Testis (tissue), 3 donors: ENCODE measurements around the gene ANO6. TPM values are rescaled to one million over a fixed set of nuclear protein-coding genes. Genes with fewer than 3 reads are reported as not detected.
A peak's percentile ranks its signal among the peaks of the same experiment; 100 is the strongest.

Experiments used
- DNase-seq: peaks from one replicate; pipeline ENCODE4 v3.0.0-alpha.2; 2019
- H3K27ac ChIP-seq, 2 donors: fragments of 200-600 bp; sonication (generic); one replicate each; pipeline ENCODE4 v1.5.1; 2019
- H3K27me3 ChIP-seq: fragments of 200-600 bp; sonication (generic); one replicate; pipeline ENCODE4 v1.5.1; 2019
- H3K36me3 ChIP-seq: fragments of 200-600 bp; sonication (generic); one replicate; pipeline ENCODE4 v1.5.1; 2017; ENCODE audit warnings: low read depth; ENCODE audit errors: missing control alignments
- H3K4me1 ChIP-seq: fragments of 200-600 bp; sonication (generic); one replicate; pipeline ENCODE4 v1.5.1; 2019
- H3K4me3 ChIP-seq, 2 donors: fragments of 200-600 bp; sonication (generic); one replicate each; pipeline ENCODE4 v1.5.1; 2017 to 2019
- H3K9me3 ChIP-seq: fragments of 200-600 bp; sonication (generic); one replicate; pipeline ENCODE4 v1.5.1; 2017
- POLR2A ChIP-seq: fragments of 450-650 bp; IDR thresholded peaks from one replicate; pipeline ENCODE4 v1.6.1; 2017; ENCODE audit warnings: antibody characterized with exemption, mild to moderate bottlenecking, moderate library complexity
- WGBS, 2 donors: methylation state at CpG; one replicate each; pipeline ENCODE4 v1.1.5; 2018; 5-methylcytosine and 5-hydroxymethylcytosine counted together
- intact Hi-C: fragments of 100-400 bp; cut with DNase I; formaldehyde crosslinking; loops from one replicate; pipeline ENCODE4 v1.15.1; 2023; ENCODE audit warnings: low total_unique reads
- polyA plus RNA-seq: library from polyadenylated mRNA; stranded (reverse); fragments of 350-450 nt; fragmentation: Illumina TruSeq; extraction: RNeasy Lipid Tissue Mini Kit (QIAGEN cat#74804); gene quantifications from one replicate; pipeline ENCODE4 v1.2.3, GENCODE V29; 2014; ENCODE audit warnings: low read depth, low replicate concordance; ENCODE audit not compliant: insufficient read depth
- total RNA-seq, 2 donors: library from RNA; depleted of rRNA; stranded (reverse); fragments of >200 nt; gene quantifications; one replicate each; pipeline ENCODE4 v1.2.3, GENCODE V29; 2016
- TF ChIP-seq, protein P1 (sequence below), 3 experiments: fragments of 450-650 bp in 2 of 3; fragments of 200-600 bp in 1 of 3; sonication (generic) in 1 of 3; IDR thresholded peaks; one replicate each; pipeline ENCODE4 v1.5.1; 2016 to 2019; ENCODE audit warnings: antibody characterized with exemption in 3 of 3, mild to moderate bottlenecking in 2 of 3, moderate library complexity in 1 of 3

ANO6 gene
- total and polyA plus RNA-seq, 3 donors from 2014 or later = 33.1 to 75.7 (median 58.0) TPM

DNA sequence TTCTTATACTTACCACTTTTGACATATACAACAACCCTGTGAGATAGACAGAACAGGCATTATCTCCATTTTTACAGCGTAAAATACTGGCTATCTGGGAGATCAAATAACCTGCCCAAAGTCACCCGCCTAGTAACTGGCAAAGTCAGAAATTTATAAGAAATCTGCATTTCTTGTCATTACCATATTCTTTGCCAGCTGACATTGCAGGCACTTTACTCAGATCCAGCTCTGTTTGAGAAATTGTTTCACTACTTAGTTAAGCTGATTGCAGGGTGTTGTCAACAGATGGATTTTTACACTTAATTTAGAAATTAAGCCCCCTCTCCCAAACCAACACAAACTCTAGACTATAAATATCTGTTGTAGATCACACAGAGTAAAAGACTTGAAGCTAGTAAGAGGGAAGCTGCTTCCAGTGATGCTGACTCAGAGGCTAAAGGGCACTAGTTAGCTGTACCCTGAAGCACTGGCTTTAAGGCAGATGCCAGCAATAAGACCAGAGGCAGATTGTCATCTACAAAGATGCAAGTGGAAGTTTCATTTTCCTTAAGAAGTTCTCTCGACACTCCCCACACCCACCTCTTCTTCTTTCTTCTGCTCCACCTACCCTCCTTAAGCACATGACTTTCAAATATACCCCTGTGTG is 153.1 kb downstream of the ANO6 start:
- H3K27me3 ChIP-seq = no peaks in the 10 kb centered on the region
- H3K36me3 ChIP-seq = no peaks in the 10 kb centered on the region
- no peak for DNase-seq
- TF ChIP-seq, protein P1, sequence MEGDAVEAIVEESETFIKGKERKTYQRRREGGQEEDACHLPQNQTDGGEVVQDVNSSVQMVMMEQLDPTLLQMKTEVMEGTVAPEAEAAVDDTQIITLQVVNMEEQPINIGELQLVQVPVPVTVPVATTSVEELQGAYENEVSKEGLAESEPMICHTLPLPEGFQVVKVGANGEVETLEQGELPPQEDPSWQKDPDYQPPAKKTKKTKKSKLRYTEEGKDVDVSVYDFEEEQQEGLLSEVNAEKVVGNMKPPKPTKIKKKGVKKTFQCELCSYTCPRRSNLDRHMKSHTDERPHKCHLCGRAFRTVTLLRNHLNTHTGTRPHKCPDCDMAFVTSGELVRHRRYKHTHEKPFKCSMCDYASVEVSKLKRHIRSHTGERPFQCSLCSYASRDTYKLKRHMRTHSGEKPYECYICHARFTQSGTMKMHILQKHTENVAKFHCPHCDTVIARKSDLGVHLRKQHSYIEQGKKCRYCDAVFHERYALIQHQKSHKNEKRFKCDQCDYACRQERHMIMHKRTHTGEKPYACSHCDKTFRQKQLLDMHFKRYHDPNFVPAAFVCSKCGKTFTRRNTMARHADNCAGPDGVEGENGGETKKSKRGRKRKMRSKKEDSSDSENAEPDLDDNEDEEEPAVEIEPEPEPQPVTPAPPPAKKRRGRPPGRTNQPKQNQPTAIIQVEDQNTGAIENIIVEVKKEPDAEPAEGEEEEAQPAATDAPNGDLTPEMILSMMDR (IDR thresholded peaks at IDR 0.05) = no peak
- TF ChIP-seq POLR2A = no peak
- no peaks in the 10 kb centered on the region for H3K9me3 ChIP-seq
- intact Hi-C loops = no loop called here
- WGBS, 2 donors = 85 to 90% methylated on average over 3 of the region's 3 CpGs
- no peak overlapping the region for H3K27ac ChIP-seq
- H3K4me1 ChIP-seq = no peaks in the 10 kb centered on the region
- no peak overlapping the region for H3K4me3 ChIP-seq

DNA sequence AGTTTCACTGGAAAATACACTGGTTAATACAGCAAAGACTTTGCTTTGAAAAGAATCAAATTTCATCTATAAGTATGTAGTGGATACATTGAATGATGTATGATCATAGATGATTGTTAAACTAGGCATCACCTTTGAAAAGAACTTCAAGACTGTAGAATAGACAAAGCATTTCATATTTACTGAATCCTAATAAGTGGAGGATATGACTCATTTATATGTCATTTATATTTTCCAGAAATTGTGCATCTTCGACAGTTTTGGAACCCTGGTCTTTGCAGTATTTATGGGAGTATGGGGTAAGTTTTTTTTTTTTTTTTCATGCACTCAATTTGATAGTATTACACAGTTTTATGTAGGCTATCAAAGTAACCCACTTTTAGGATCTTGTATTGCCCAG is 161.9 kb downstream of the ANO6 start:
- H3K27ac ChIP-seq = no peak overlapping the region
- H3K27me3 ChIP-seq = no peaks in the 10 kb centered on the region

DNA sequence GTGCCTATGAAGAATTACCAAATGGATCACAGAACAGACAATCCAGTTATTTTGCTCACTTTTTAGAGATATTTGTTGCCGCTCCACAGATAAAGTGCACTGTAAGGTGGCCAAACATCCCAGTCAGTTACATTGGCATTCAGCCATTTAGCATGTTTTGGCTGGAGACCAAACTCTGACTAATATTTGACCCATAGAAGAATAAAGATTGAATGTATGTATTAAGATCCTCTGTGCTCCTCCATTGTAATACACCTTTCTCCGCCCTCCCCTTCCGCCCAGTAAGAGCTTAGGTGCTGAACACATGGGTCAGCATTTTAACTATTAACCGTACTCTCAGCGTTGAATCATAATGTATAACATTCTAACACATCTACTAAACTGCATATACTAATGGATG is 163.4 kb downstream of the ANO6 start:
- intact Hi-C loops = no loop called here
- no peak for TF ChIP-seq POLR2A
- TF ChIP-seq, protein P1 (IDR thresholded peaks at IDR 0.05) = no peak
- DNase-seq = no peak
- Histone ChIP-seq H3K27me3 (no peaks in the 10 kb centered on the region), H3K36me3 (no peaks in the 10 kb centered on the region), H3K27ac (no peak overlapping the region), H3K4me1 (peaks cover 3% of the 10 kb centered on the region), H3K9me3 (no peaks in the 10 kb centered on the region), H3K4me3 (no peak overlapping the region)
- 86 to 90% methylated on average over 5 of the region's 5 CpGs for WGBS, 2 donors

More for the DNA sequence above, 161.9 kb downstream of the ANO6 start:
- no peaks in the 10 kb centered on the region for H3K36me3 ChIP-seq
- 86 to 95% methylated on average over 1 of the region's 1 CpG for WGBS, 2 donors
- TF ChIP-seq, protein P1 (IDR thresholded peaks at IDR 0.05) = no peak
- TF ChIP-seq POLR2A = no peak
- H3K9me3 ChIP-seq = no peaks in the 10 kb centered on the region
- intact Hi-C loops = no loop called here
- no peak for DNase-seq
- peaks cover 3% of the 10 kb centered on the region for H3K4me1 ChIP-seq
- no peak overlapping the region for H3K4me3 ChIP-seq

DNA sequence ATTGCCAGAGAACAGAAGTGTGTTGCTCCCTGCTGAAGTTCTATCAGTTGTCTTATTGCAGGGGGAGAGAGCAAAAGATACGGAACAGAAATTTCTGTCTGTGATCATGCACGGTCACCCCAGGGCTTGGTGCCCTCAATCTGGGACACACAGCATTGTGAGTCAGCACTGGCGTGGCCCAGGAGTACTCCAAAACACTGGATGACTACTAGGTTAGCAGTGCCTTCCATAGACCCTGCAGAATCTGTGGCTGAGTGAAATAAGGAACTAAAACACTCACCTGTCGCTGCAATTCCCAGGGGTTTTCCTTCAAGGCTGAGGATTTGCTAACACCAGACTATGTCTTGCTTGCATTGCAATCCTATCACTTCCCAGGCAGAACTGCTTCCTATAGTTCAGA is 165.5 kb downstream of the ANO6 start:
- no peak for DNase-seq
- Histone ChIP-seq H3K4me3 (no peak overlapping the region), H3K36me3 (no peaks in the 10 kb centered on the region), H3K4me1 (peaks cover 3% of the 10 kb centered on the region), H3K27me3 (no peaks in the 10 kb centered on the region), H3K27ac (no peak overlapping the region), H3K9me3 (no peaks in the 10 kb centered on the region)
- intact Hi-C loops = no loop called here
- no peak for TF ChIP-seq POLR2A
- TF ChIP-seq, protein P1 (IDR thresholded peaks at IDR 0.05) = no peak
- 89 to 90% methylated on average over 4 of the region's 4 CpGs for WGBS, 2 donors

DNA sequence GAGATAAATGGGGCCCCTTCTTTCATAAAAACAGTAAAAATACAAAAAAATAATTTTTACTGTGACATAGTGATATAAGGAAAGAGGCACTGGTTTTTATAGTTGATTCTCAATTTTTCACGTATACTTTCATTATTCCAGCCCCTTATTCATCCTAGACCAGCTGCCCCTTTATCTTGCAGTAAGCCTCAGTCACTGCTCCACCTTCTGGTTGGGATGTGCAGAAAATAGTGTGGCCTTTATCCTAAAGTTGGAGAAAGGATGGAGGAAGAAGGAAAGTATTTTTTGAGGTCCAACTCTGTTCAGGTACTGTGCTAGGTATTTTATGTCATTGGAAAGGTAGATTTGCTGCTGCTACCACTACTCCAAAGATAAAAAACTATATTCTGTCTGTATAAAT is 172.7 kb downstream of the ANO6 start:
- no peaks in the 10 kb centered on the region for H3K9me3 ChIP-seq

More for the DNA sequence above, 172.7 kb downstream of the ANO6 start:
- intact Hi-C loops = no loop called here
- 21% methylated on average over 1 of the region's 1 CpG for WGBS, 2 donors
- H3K4me1 ChIP-seq = no peaks in the 10 kb centered on the region
- no peak overlapping the region for H3K27ac ChIP-seq
- H3K4me3 ChIP-seq = no peak overlapping the region
- no peaks in the 10 kb centered on the region for H3K36me3 ChIP-seq
- TF ChIP-seq, protein P1 (IDR thresholded peaks at IDR 0.05) = peak; percentile 39 to 52 (median 52)
- no peak for TF ChIP-seq POLR2A
- DNase-seq = peak; percentile 67
- H3K27me3 ChIP-seq = no peaks in the 10 kb centered on the region
